Natural killer cell treated with Interleukin-12 subunit alpha and Interleukin-12 subunit beta and Interleukin-15 and Interleukin-18, amount 100 ng/mL, for 72 hours (primary cell): Measurements from ENCODE around the gene MPP3. TPM values are rescaled to one million over a fixed set of nuclear protein-coding genes. Genes with fewer than 3 reads are reported as not detected.

Experiments
- ATAC-seq, 2 donors: fragments of 150-1000 bp; cut with Tn5 transposase in 1 of 2; sonication (Bioruptor Pico), chemical (Tn5 transposase) in 1 of 2; 2 replicates each; pipeline ENCODE4 v1.10.0; 2021
- DNase-seq: peaks from one replicate; pipeline ENCODE4 v3.0.0; 2022; ENCODE audit warnings: low spot score
- H3K27ac Mint-ChIP-seq, 2 donors: 1 replicate in 1 of 2; 2 replicates in 1 of 2; pipeline ENCODE4 v1.8.0; 2022; ENCODE audit warnings: mixed read lengths in 2 of 2, mild to moderate bottlenecking in 1 of 2, moderate library complexity in 1 of 2
- H3K27me3 Mint-ChIP-seq, 2 donors: 1 replicate in 1 of 2; 2 replicates in 1 of 2; pipeline ENCODE4 v1.8.0; 2022; ENCODE audit warnings: mixed read lengths in 2 of 2
- H3K36me3 Mint-ChIP-seq: one replicate; pipeline ENCODE4 v1.8.0; 2022; ENCODE audit warnings: mixed read lengths
- H3K4me1 Mint-ChIP-seq, 2 donors: 1 replicate in 1 of 2; 2 replicates in 1 of 2; pipeline ENCODE4 v1.8.0; 2022; ENCODE audit warnings: low read depth in 2 of 2, mixed read lengths in 2 of 2, mild to moderate bottlenecking in 1 of 2
- H3K4me3 Mint-ChIP-seq: one replicate; pipeline ENCODE4 v1.8.0; 2022; ENCODE audit warnings: mixed read lengths
- H3K9me3 Mint-ChIP-seq: 2 replicates; pipeline ENCODE4 v1.8.0; 2022; ENCODE audit warnings: mixed read lengths
- total RNA-seq, 2 donors: library from RNA; stranded (reverse); gene quantifications; one replicate each; pipeline ENCODE4 v1.2.3, GENCODE V29; 2022

MPP3 gene
- total RNA-seq, 2 donors from 2014 or later: not detected

DNA sequence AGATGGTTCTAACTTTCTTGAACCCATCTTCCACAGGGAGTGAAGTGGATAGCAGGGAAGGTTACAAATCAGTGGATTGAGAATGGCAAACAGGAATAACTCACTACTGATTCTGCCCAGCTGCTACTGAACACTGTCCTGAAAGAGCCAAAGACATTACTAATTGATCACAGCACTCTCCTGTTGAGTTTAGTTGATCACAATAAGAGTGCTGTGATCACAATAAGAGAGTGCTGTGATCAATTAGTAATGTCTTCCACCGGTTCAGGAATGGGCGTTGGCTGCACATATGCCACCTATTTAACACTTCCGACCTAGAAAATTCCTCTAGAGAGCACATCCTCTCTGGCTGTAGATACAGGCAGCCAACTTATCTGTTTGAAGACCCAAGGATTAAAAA lies 41.4 kb downstream of the MPP3 start:
- DNase-seq (no peak), ATAC-seq (no peak)
- Mint-ChIP-seq H3K9me3 (no peaks in the 10 kb centered on the region), H3K27me3 (peaks cover 33 to 36% of the 10 kb centered on the region in 2 donors), H3K36me3 (no peaks in the 10 kb centered on the region), H3K27ac (no peak overlapping the region), H3K4me1 (no peaks in the 10 kb centered on the region), H3K4me3 (no peak overlapping the region)

DNA sequence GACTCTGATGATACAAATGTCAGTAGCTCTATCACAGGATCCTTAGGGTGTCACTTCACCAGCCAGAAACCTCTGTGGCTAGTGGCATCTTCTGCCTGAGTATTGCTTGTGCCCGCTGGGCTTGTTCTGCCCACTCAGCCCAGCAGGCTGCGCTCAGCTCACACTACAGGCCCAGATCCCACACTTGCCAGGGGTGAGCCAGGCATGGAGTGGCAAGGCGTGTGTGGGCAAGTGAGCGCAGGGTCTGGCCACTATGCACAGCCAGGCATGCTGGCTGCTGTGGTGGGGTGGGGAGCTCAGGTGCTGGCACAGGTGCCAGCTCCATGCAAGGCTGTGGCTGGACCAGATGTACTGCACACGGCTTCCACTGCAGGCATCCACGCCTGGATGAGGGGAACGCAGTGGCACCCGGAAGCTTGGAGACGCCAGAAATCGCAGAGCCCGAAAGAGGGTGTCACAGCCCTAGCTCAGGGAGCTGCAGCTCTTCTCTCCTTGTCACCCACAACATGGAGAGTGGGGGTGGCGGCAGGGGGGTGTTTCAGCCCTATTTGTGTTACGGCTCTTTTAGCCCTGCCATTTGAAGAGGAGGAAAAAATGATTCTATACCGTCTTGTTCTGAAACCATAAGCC lies 42.5 kb downstream of the MPP3 start:
- Mint-ChIP-seq H3K27ac (no peak overlapping the region), H3K4me3 (no peak overlapping the region), H3K36me3 (no peaks in the 10 kb centered on the region), H3K27me3 (peaks cover 22 to 27% of the 10 kb centered on the region in 2 donors), H3K4me1 (no peaks in the 10 kb centered on the region), H3K9me3 (no peaks in the 10 kb centered on the region)
- DNase-seq (no peak), ATAC-seq (no peak)

DNA sequence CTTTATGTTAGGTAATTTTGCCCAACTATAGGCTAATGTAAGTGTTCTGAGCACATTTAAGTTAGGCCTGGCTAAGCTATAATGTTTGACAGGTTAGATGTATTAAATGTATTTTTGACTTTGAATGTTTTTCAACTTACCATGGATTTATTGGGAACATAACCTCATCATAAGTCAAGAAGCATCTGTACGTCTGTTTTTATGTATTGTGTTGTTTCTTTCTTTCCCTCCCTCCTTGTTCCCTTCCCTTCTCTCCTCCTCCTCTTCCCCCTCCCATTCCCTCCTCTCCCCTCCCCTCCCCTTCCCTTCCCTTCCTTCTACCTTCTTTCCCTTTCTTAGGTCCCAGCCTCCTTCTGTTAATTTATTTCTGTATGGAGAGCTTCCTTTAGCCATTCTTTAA lies 43.5 kb downstream of the MPP3 start:
- H3K36me3 Mint-ChIP-seq: no peaks in the 10 kb centered on the region
- H3K4me1 Mint-ChIP-seq: peaks cover 0 to 7% of the 10 kb centered on the region in 2 donors
- H3K4me3 Mint-ChIP-seq: no peak overlapping the region
- H3K27ac Mint-ChIP-seq: no peak overlapping the region
- ATAC-seq (no peak), DNase-seq (no peak)
- H3K27me3 Mint-ChIP-seq: peaks cover 20 to 27% of the 10 kb centered on the region in 2 donors
- no peaks in the 10 kb centered on the region for H3K9me3 Mint-ChIP-seq

DNA sequence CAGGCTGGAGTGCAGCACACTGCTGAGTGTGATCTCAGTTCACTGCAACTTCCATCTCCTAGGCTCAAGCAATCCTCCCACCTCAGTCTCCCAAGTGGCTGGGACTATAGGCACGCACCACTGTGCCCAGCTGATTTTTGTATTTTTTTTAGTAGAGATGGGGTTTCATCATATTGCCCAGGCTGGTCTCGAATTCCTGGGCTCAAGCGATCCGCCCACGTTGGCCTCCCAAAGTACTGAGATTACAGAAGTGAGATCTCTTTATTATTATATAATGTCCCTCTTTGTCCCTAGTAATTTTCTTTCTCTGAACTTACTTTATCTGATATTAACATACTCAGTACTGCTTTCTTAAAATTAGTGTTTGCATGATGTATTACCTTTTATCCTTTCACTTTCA lies 44.4 kb downstream of the MPP3 start:
- Mint-ChIP-seq H3K9me3 (no peaks in the 10 kb centered on the region), H3K4me3 (no peak overlapping the region), H3K4me1 (peaks cover 0 to 7% of the 10 kb centered on the region in 2 donors), H3K27me3 (peaks cover 20 to 28% of the 10 kb centered on the region in 2 donors), H3K36me3 (no peaks in the 10 kb centered on the region), H3K27ac (no peak overlapping the region)
- no peak for DNase-seq
- no peak for ATAC-seq

DNA sequence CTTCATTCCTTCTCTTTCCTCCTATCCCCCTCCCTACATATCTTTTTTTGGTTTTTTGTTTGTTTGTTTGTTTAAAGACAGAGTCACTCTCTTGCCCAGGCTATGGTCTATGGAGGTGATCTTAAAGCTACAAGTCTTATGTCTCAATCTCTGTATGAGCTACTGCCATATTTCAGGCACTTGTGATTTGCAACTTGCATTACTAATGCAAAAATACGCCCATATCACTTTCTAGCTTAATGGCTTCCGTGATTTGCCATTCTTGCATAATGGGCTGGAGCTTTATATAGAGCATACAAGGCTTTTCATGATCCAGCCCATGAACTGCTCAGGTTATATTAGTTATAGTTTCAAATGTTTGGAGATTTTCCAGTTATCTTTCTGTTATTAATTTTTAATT lies 45.2 kb downstream of the MPP3 start:
- Mint-ChIP-seq H3K9me3 (no peaks in the 10 kb centered on the region), H3K4me1 (peaks cover 0 to 7% of the 10 kb centered on the region in 2 donors), H3K36me3 (no peaks in the 10 kb centered on the region), H3K27ac (no peak overlapping the region), H3K4me3 (no peak overlapping the region), H3K27me3 (peaks cover 23 to 29% of the 10 kb centered on the region in 2 donors)
- DNase-seq: no peak
- no peak for ATAC-seq

DNA sequence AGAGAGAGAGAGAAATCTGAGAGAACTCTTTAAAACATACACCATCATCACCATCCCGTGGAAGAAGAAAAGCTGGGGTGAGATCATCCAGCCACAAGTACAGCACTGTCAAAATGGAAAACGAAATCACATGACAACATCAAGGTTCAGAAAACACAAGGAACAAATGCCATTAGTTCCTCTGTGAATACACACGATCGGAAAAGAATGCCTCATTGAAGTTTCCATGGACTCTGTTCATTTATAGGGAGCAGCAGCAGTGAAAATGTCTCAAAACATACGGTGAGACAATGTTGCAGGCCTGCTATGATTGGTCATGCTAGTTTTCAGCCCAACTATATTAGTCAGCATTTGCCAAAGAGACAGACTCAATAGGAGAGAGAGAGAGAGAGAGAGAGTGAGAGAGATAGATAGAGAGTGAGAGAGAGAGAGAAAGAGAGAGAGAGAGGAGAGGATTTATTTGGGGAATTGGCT lies 48.3 kb downstream of the MPP3 start:
- Mint-ChIP-seq H3K4me1 (peaks cover 0 to 7% of the 10 kb centered on the region in 2 donors), H3K9me3 (no peaks in the 10 kb centered on the region), H3K27ac (no peak overlapping the region), H3K4me3 (no peak overlapping the region), H3K36me3 (no peaks in the 10 kb centered on the region), H3K27me3 (peaks cover 41 to 48% of the 10 kb centered on the region in 2 donors)
- DNase-seq: no peak
- ATAC-seq: no peak

DNA sequence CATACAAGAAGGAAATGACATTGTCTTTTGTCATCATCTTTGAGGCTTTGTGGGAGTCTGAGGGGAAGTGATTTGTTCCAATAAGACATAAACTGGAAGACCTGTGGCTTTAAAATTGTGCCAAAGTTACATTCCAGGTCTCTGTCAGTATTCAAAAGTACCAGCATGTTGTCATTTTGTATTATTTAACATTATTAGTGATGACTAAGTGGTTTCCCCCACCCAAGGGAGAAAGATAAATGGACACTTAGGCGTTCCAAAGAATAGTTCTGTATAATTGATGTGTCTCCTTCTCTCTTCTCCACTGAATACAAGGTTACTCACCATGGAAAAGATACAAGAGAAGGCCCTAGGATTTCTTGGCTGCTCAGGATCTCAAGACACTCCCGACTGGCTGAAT lies 48.9 kb downstream of the MPP3 start:
- no peaks in the 10 kb centered on the region for H3K9me3 Mint-ChIP-seq
- no peak overlapping the region for H3K27ac Mint-ChIP-seq
- H3K36me3 Mint-ChIP-seq: no peaks in the 10 kb centered on the region
- H3K4me1 Mint-ChIP-seq: peaks cover 0 to 7% of the 10 kb centered on the region in 2 donors
- H3K4me3 Mint-ChIP-seq: no peak overlapping the region
- H3K27me3 Mint-ChIP-seq: peaks cover 39 to 48% of the 10 kb centered on the region in 2 donors
- ATAC-seq (no peak), DNase-seq (no peak)

DNA sequence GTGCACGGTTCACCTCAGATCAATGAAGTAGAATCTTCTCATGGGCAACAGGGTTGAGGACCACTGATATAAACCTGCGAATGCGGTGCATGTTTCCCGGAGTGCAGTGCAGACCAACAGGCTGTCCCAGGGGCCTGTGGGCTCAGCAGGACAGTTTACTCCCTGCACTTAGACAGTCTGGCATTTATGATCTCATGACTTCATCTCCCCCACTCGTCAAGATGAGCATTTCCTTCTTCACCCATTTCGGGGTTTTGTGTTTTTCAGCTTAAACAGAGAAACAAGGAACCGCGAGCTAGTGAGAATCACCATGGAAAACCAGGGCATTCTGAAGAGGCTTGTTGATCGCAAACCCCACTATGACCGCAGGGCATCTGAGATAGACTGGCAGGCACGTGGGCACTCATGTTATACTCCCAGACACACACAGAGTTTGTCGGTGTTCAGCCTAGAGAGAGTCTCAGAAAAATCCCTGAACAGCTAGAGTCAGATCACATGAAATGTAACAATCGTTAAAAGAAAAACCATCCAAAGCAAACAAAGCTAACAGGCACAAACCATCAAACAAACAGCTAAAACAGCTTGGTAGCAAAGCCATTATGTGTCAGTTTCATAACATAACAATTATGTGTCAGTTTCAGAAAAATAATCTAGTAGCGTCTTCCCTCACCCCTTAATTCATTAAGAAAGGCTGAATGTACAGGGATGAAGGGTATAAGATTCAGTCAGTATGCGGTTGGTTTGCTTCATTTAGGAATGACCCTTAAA lies 49.8 kb downstream of the MPP3 start:
- ATAC-seq (no peak), DNase-seq (no peak)
- Mint-ChIP-seq H3K27ac (no peak overlapping the region), H3K4me3 (no peak overlapping the region), H3K4me1 (peaks cover 0 to 7% of the 10 kb centered on the region in 2 donors), H3K9me3 (no peaks in the 10 kb centered on the region), H3K36me3 (no peaks in the 10 kb centered on the region), H3K27me3 (peaks cover 36 to 48% of the 10 kb centered on the region in 2 donors)

DNA sequence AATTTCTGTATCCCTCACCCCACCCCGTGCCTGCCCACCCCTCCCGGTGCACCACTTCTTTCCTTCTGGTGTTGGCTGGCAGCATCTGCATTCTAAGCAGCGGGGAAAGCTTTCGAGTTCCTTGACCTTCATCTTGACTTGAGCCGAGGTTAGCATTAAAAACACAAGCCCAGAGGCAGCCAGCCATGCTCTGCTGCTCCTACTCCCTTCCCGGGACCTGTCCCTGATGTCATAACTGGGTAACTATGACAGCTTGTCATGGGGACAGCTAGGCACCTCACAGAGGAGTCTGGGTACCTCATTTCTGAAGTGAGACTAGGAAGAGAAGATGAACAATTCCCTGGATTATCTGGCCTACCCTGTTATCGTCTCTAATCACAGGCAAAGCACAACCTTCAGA lies 52.8 kb downstream of the MPP3 start, which contains the start of gene CFAP97D1:
Gene CFAP97D1 (plus strand): TSS at position 301 of the 400 bp plus-strand sequence. CDS start 28 bp downstream, at position 329.
- Mint-ChIP-seq H3K27ac (no peak within 1 kb of the TSS), H3K4me1 (peaks cover 0 to 9% of the 10 kb centered on the region in 2 donors), H3K36me3 (no peaks in the 10 kb centered on the region), H3K9me3 (no peaks in the 10 kb centered on the region), H3K27me3 (peaks cover 37 to 48% of the 10 kb centered on the region in 2 donors), H3K4me3 (peak within 1 kb of the TSS; percentile 59)
- DNase-seq: no peak
- ATAC-seq: no peak

DNA sequence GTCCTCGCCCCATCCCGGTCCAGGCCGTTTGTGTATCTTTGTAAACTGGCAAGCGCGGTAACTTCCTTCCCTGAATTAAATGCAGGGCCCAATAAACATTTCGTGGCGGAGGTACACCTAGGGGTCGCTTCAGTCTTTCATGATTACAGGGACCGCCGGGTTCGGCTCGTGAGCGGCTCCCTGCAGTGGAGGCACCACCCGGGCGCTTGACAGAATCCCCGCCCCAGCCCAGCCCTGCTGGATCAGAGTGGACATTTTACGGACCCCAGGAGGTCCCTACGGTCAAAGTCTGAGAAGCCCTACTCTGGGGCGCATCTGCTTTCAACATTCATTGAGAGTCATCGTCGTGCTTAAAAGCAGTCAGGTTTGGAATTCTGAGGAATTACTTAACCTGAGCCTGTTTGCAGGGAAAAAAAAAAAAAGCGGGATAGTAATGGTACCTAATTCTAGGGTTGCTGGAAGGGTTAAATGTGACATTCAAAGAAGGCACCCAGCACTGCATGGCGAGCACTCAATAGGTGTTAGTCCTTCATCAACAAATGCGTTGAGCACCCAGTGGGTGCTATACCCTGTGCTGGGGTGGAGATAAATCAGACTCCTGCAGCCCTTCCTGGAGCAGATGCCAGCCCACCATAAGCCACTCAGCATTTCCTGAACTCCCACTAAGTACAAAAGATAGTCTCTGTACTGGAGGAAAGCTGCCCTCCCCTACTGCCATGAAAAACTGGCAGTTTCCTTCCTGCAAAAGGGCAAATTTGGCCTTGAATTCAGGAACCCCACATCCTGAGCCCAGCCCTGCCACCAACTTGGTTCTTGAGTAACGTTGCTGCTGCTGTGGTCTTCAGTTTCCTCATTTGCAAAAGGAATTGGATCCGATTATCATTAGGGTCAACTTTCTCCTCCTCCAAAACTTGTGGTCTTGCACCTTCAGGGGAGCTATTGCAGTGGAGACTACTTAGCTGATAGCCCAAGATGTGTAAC lies 53.5 kb downstream of the MPP3 start:
- Mint-ChIP-seq H3K4me3 (peak overlapping the region; percentile 59), H3K4me1 (peaks cover 0 to 6% of the 10 kb centered on the region in 2 donors), H3K27me3 (peaks cover 31 to 41% of the 10 kb centered on the region in 2 donors), H3K27ac (no peak overlapping the region), H3K36me3 (no peaks in the 10 kb centered on the region), H3K9me3 (no peaks in the 10 kb centered on the region)
- ATAC-seq (no peak), DNase-seq (no peak)

DNA sequence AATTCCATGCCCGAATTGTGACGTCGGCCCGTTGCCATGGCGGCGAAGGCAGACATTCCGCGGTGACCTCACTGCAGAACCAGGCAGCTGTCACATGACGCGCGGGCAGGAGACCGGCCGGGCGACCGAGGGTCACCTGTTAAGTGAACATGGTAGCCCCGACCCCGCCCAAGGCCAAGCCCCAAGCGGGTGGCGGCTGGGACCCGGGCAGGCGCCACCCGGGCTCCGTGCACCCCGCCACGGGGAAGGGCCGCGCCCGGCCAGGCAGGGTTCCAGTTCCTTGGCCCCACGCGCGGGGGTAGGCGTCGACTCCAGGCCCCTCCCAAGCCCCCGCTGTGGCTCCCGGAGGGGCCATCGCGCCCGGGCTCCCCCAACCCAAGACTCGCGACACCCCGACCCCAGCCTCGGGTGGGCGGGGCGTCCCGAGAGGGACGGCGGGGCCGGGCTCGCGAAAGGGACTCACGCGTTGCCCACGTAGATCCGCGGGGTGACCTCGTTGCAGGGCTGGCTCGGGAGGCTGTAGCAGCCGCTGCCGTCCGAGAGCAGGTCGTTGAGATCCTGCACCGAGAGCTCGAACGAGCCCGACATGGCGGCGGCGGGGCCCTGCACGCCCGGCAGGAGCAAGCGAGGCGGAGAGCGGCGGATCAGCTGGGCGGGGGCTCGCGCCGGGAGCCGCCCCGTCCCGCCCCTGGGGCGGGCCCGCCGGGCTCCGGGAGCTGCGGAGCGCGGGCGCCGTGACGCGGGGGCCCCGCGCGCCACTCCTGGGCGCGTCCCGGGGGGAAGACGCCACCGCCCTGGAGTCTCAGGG lies 54.4 kb downstream of the MPP3 start, which contains the start of gene DUSP3:
Gene DUSP3 (minus strand): TSS at position 641 of the 808 bp plus-strand sequence. CDS start 53 bp downstream, at position 588.
- H3K36me3 Mint-ChIP-seq: no peaks in the 10 kb centered on the region
- H3K27me3 Mint-ChIP-seq: peaks cover 25 to 32% of the 10 kb centered on the region in 2 donors
- peak within 1 kb of the TSS; percentile 76 for H3K4me3 Mint-ChIP-seq
- no peak within 1 kb of the TSS for H3K27ac Mint-ChIP-seq
- peaks cover 1 to 14% of the 10 kb centered on the region in 2 donors for H3K4me1 Mint-ChIP-seq
- peak; percentile 97 for ATAC-seq
- no peaks in the 10 kb centered on the region for H3K9me3 Mint-ChIP-seq
- DNase-seq: peak; percentile 76

DNA sequence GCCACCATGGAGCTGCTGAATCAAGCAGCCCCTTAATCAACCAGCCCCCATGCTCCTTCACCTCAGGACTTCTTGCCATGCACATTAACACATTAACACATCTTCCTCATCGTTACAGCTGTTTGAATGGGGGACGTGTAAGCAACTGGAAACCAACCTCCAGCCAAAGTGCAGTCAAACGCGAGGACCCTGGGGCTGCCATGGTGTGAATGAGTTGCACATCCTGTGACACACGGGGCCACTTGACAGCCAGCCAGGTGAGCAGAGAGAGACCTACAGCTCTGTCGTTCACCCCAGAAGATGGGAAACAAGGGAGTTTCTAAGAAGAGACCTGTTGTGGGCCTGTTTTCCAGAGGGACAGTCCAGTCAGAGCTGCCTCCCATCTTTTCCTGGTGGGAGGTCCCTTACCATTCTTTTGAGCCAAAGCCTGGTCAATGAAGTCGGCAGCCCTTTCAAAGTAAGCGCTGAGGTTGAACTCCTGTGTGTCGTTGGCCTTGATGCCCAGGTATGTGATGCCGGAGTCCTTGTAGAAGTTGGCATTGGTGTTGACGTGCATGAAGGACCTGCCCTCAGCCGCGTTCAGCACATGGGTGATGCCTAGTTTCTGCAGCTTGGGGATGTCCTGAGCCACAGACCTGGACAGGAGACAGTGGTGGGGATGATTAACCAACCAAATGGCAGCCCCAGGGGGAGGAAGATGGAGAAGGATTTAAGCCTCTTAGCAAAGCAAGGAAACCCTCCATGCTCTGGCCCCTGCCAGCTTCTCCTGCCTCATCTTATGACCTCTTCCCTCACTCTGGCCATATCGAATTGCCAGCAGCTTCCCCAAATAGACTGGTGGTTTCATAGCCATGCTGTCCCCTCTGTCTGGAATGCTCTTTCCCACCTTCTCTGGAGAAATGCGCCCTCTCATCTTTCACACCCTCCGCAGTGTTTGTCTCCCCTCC lies 58.4 kb downstream of the MPP3 start:
- DNase-seq (no peak), ATAC-seq (no peak)
- Mint-ChIP-seq H3K27ac (no peak overlapping the region), H3K27me3 (peaks cover 0 to 2% of the 10 kb centered on the region in 2 donors), H3K36me3 (no peaks in the 10 kb centered on the region), H3K9me3 (no peaks in the 10 kb centered on the region), H3K4me3 (no peak overlapping the region), H3K4me1 (peaks cover 7 to 31% of the 10 kb centered on the region in 2 donors)
